ENCODE results near the gene LMF1. TPM values are rescaled to one million over a fixed set of nuclear protein-coding genes. Genes with fewer than 3 reads are reported as not detected.
A peak's percentile ranks its signal among the peaks of the same experiment; 100 is the strongest.
"Not testable (repeated sequence)": the region's sequence is repeated elsewhere in the genome, so short reads cannot be mapped to it uniquely, and the experiment has no call there.

LMF1 gene
- total RNA-seq, 1 donor from 2014 or later = 36.1 TPM

GRCh38 chr16:824194-824593 lies 146.6 kb downstream of the LMF1 start:
- H3K4me1 Mint-ChIP-seq = peaks cover 14% of the 10 kb centered on the region
- CTCF ChIA-PET = no interaction called here

DNA sequence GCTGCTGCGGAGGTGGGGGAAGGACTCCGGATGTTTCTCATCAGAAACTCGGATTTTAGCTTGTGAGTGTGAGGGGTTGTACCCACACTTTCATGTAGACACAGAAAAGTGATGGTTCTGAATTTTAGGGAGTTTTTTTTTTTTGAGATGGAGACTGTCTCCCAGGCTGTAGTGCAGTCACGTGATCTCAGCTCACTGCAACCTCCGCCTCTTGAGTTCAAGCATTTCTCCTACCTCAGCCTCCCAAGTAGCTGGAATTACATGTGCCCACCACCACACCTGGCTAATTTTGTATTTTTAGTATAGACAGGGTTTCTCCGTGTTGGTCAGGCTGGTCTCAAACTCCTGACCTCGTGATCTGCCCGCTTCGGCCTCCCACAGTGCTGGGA lies 147.9 kb downstream of the LMF1 start:
- POLR2A ChIA-PET = no interaction called here
- intact Hi-C loops (cut with micrococcal nuclease) = no loop called here
- Mint-ChIP-seq H3K27ac (no peak overlapping the region), H3K9me3 (no peaks in the 10 kb centered on the region), H3K36me3 (ENCODE audit: low read depth) (no peaks in the 10 kb centered on the region), H3K27me3 (peaks cover 14% of the 10 kb centered on the region), H3K4me1 (peaks cover 14% of the 10 kb centered on the region), H3K4me3 (no peak overlapping the region)
- DNase-seq (no peak), ATAC-seq (ENCODE audit: low read depth) (no peak)
- no peak for TF ChIP-seq CTCF (IDR thresholded peaks at IDR 0.05)
- CTCF ChIA-PET = no interaction called here

More at GRCh38 chr16:824194-824593, 146.6 kb downstream of the LMF1 start:
- Mint-ChIP-seq H3K27me3 (peaks cover 14% of the 10 kb centered on the region), H3K4me3 (no peak overlapping the region), H3K36me3 (ENCODE audit: low read depth) (no peaks in the 10 kb centered on the region), H3K9me3 (no peaks in the 10 kb centered on the region), H3K27ac (no peak overlapping the region)
- DNase-seq (no peak), ATAC-seq (ENCODE audit: low read depth) (no peak)
- no peak for TF ChIP-seq CTCF (IDR thresholded peaks at IDR 0.05)
- POLR2A ChIA-PET = no interaction called here
- intact Hi-C loops (cut with micrococcal nuclease) = no loop called here

DNA sequence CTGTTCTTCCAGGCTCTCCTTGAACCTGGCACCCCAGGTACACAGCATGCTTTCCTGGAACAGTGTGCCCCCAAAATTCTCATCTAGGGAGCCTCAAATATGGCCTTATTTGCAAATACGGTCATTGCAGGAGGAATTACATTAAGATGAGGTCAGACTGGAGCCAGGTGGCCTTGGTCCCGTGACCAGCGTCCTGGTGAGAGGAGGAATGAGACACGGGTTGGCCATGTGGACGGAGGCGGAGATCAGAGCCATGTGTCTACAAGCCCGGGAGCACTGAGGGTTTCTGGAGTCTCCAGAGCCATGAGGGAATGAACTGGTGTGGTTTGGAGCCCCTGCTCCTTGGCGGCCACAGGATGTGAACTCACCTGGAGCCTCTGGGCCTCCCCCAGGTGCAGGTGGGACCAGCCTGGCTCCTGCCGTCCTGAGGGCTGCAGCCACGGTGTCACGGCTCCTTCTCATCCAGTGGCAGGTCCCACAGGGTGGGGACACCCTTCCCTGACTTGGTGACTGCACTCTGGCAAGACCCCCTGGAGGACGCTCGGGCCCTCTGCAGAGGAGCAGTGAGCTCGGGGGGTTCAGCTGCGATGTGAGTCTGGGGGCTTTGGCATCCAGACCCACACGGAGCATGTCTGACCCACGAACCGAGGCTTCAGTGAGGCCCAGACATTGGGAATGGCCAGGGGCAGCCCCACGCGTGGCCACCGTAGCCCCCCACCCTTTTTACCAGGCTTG lies 148.4 kb downstream of the LMF1 start:
- Mint-ChIP-seq H3K36me3 (ENCODE audit: low read depth) (no peaks in the 10 kb centered on the region), H3K27ac (no peak overlapping the region), H3K27me3 (peaks cover 14% of the 10 kb centered on the region), H3K9me3 (no peaks in the 10 kb centered on the region), H3K4me3 (no peak overlapping the region), H3K4me1 (peaks cover 14% of the 10 kb centered on the region)
- intact Hi-C loops (cut with micrococcal nuclease) = no loop called here
- ChIA-PET POLR2A (no interaction called here), CTCF (no interaction called here)
- DNase-seq = no peak
- no peak for TF ChIP-seq CTCF (IDR thresholded peaks at IDR 0.05)
- no peak for ATAC-seq (ENCODE audit: low read depth)

DNA sequence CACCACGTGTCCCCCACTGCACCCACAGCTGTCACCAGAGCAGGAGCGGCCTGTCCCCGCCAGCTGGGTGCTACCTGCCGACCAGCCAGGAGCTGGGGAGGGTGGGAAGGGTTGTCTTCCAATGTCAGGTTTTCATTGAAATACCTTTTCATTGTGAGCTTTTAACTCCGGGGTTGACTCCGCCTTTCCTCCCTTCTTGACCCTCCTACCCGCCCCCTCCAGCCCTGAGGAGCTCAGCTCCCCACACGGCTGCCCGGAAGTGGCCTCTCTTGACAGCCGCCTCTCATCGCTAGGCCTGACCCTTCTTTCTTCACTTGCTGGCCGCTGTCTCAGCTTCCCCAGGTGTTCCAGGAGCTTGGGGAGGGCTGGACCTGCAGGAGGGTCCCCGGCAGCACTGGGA lies 149.0 kb downstream of the LMF1 start:
- DNase-seq = no peak
- ATAC-seq (ENCODE audit: low read depth) = no peak
- H3K4me3 Mint-ChIP-seq = no peak overlapping the region
- peaks cover 14% of the 10 kb centered on the region for H3K27me3 Mint-ChIP-seq
- H3K36me3 Mint-ChIP-seq (ENCODE audit: low read depth) = no peaks in the 10 kb centered on the region
- peaks cover 14% of the 10 kb centered on the region for H3K4me1 Mint-ChIP-seq
- H3K27ac Mint-ChIP-seq = no peak overlapping the region
- TF ChIP-seq CTCF (IDR thresholded peaks at IDR 0.05) = no peak
- intact Hi-C loops (cut with micrococcal nuclease) = no loop called here
- no peaks in the 10 kb centered on the region for H3K9me3 Mint-ChIP-seq
- POLR2A ChIA-PET = interaction anchor here (0.6 kb wide), 1 partner anchor 259 kb away, joined by 5 read pairs; no protein-coding TSS in a partner anchor
- CTCF ChIA-PET = no interaction called here

GRCh38 chr16:820748-821147 lies 150.0 kb downstream of the LMF1 start:
- ChIA-PET POLR2A (no interaction called here), CTCF (no interaction called here)
- no peak overlapping the region for H3K27ac Mint-ChIP-seq
- H3K27me3 Mint-ChIP-seq = peaks cover 12% of the 10 kb centered on the region
- TF ChIP-seq CTCF (IDR thresholded peaks at IDR 0.05) = no peak
- ATAC-seq (ENCODE audit: low read depth) (no peak), DNase-seq (no peak)
- H3K4me3 Mint-ChIP-seq = no peak overlapping the region
- intact Hi-C loops (cut with micrococcal nuclease) = no loop called here
- H3K4me1 Mint-ChIP-seq = peaks cover 14% of the 10 kb centered on the region
- H3K9me3 Mint-ChIP-seq = no peaks in the 10 kb centered on the region
- no peaks in the 10 kb centered on the region for H3K36me3 Mint-ChIP-seq (ENCODE audit: low read depth)

GRCh38 chr16:820044-820408 lies 150.8 kb downstream of the LMF1 start:
- CTCF ChIA-PET; POLR2A ChIA-PET; ATAC-seq (ENCODE audit: low read depth); intact Hi-C loops (cut with micrococcal nuclease); DNase-seq; H3K36me3 Mint-ChIP-seq (ENCODE audit: low read depth); H3K9me3 Mint-ChIP-seq; H3K4me3 Mint-ChIP-seq: not testable (repeated sequence)
- Mint-ChIP-seq H3K27me3 (peaks cover 10% of the 10 kb centered on the region), H3K4me1 (peaks cover 14% of the 10 kb centered on the region), H3K27ac (peak overlapping the region; percentile 5)
